Osteoblast (primary cell): ENCODE results near the gene EPAS1. TPM values are rescaled to one million over a fixed set of nuclear protein-coding genes. Genes with fewer than 3 reads are reported as not detected.
A peak's percentile ranks its signal among the peaks of the same experiment; 100 is the strongest.

Experiments used
- DNase-seq: peaks from one replicate; pipeline ENCODE4 v3.0.0; 2011; ENCODE audit warnings: low spot score, mixed read lengths; ENCODE audit not compliant: insufficient read length; ENCODE audit errors: missing footprints
- H2AFZ ChIP-seq: 2 replicates; pipeline ENCODE4 v1.6.0; 2011; ENCODE audit warnings: mild to moderate bottlenecking, low read length
- H3K27ac ChIP-seq: 2 replicates; pipeline ENCODE4 v1.5.1; 2011; ENCODE audit warnings: mild to moderate bottlenecking, low read depth, low read length, moderate library complexity
- H3K27me3 ChIP-seq: 2 replicates; pipeline ENCODE4 v1.6.0; 2012; ENCODE audit warnings: mild to moderate bottlenecking, control low read depth, inconsistent platforms, low read length, moderate library complexity; ENCODE audit not compliant: insufficient read depth
- H3K36me3 ChIP-seq: 2 replicates; pipeline ENCODE4 v1.5.1; 2011; ENCODE audit warnings: mild to moderate bottlenecking, low read length, control low read depth, moderate library complexity; ENCODE audit not compliant: insufficient read depth
- H3K4me1 ChIP-seq: 2 replicates; pipeline ENCODE4 v1.5.1; 2011; ENCODE audit warnings: mild to moderate bottlenecking, low read length, control low read depth, moderate library complexity; ENCODE audit not compliant: insufficient read depth
- H3K4me2 ChIP-seq: 2 replicates; pipeline ENCODE4 v1.6.0; 2011; ENCODE audit warnings: mild to moderate bottlenecking, low read length; ENCODE audit not compliant: insufficient read depth
- H3K4me3 ChIP-seq: fragments of 200-600 bp; sonication (generic); 3 replicates; pipeline ENCODE4 v1.5.1; 2012; ENCODE audit warnings: mild to moderate bottlenecking, low read length, inconsistent platforms; ENCODE audit not compliant: insufficient read depth
- H3K79me2 ChIP-seq: 2 replicates; pipeline ENCODE4 v1.6.0; 2012; ENCODE audit warnings: mild to moderate bottlenecking, low read length, control low read depth, inconsistent platforms; ENCODE audit not compliant: insufficient read depth
- H3K9me3 ChIP-seq: 2 replicates; pipeline ENCODE4 v1.5.1; 2011; ENCODE audit warnings: low read depth, low read length, control low read depth
- H4K20me1 ChIP-seq: 2 replicates; pipeline ENCODE4 v1.6.0; 2012; ENCODE audit warnings: mild to moderate bottlenecking, low read length, control low read depth; ENCODE audit not compliant: insufficient read depth
- total RNA-seq: library from RNA; depleted of rRNA; stranded (reverse); fragments of >200 nt; gene quantifications from 2 replicates; pipeline ENCODE4 v1.2.3, GENCODE V29; 2012
- TF ChIP-seq, protein P1 (sequence below): IDR thresholded peaks from 2 replicates; pipeline ENCODE4 v1.5.1; 2011; ENCODE audit warnings: mild to moderate bottlenecking, low read depth, low read length, moderate library complexity; ENCODE audit errors: extremely low read depth

The EPAS1 gene
- total RNA-seq, 1 donor, result 260 TPM

DNA sequence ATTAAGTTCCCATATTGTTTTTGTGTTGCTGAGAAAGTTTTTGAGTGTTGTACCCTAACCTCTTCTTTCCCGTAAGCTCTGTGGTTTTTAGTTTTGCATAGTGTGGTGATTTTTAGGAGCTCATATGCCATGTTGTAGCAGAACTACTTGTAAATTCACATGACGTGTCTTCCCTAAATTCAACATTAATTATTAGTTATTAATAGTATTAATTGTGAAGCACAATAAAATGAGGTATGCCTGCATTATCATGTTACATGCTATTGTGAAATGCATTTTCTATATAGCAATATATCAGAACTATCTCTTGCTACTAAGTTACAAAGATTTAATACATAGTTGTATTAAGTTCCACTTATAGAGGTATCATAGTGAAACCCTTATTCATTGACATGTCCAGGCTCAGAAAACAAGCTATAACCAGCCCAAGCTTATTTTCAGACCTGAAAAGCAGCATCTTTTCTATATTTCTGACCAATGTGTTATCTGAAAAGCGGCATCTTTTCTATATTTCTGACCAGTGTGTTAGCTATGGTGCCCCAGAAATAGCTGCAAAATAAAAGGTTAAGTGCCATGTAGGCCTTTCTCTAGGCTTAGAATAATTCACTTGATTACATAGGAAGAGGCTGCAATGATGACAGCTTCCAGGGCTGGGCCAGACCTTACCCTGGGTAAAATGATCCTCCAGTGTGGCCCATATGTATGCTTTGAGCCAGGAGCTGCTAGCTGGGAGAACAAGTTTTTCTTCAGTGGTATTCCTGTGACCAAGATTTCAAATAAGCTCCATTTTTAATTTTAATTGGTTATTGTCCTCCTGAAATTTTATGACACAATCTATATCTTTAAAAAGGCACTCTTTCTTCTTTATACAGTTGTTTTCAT is 21.6 kb downstream of the EPAS1 start:
- Histone ChIP-seq H3K4me1 (peaks cover 50% of the 10 kb centered on the region), H3K36me3 (no peaks in the 10 kb centered on the region), H3K4me3 (no peak overlapping the region), H3K9me3 (no peaks in the 10 kb centered on the region), H3K27ac (peak overlapping the region; percentile 73), H4K20me1 (no peaks in the 10 kb centered on the region), H2AFZ (no peak overlapping the region), H3K4me2 (peak overlapping the region; percentile 79), H3K79me2 (peaks cover 83% of the 10 kb centered on the region), H3K27me3 (no peaks in the 10 kb centered on the region)
- no peak for DNase-seq
- TF ChIP-seq, protein P1, sequence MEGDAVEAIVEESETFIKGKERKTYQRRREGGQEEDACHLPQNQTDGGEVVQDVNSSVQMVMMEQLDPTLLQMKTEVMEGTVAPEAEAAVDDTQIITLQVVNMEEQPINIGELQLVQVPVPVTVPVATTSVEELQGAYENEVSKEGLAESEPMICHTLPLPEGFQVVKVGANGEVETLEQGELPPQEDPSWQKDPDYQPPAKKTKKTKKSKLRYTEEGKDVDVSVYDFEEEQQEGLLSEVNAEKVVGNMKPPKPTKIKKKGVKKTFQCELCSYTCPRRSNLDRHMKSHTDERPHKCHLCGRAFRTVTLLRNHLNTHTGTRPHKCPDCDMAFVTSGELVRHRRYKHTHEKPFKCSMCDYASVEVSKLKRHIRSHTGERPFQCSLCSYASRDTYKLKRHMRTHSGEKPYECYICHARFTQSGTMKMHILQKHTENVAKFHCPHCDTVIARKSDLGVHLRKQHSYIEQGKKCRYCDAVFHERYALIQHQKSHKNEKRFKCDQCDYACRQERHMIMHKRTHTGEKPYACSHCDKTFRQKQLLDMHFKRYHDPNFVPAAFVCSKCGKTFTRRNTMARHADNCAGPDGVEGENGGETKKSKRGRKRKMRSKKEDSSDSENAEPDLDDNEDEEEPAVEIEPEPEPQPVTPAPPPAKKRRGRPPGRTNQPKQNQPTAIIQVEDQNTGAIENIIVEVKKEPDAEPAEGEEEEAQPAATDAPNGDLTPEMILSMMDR, result no peak

DNA sequence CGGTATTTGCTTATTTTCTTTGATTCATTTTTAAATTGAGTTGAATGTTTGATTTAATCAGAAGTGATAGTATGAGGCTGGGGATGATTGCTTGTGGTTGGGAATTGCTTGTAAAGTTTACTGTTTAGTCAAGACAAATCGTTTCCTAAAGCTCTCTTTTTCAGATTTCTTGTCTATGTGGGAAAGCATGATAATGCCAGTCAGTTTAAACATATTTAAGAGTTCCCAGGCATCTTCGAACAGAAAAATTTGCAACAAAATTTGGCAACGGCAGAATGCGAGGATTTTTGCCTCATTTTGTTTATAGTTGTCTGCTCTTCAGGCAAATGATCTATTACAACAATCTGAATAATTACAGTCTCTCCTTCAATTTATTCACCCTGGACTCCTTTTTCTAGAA is 22.5 kb downstream of the EPAS1 start:
- peak overlapping the region; percentile 79 for H3K4me2 ChIP-seq
- no peak overlapping the region for H2AFZ ChIP-seq
- no peaks in the 10 kb centered on the region for H3K36me3 ChIP-seq
- peak overlapping the region; percentile 73 for H3K27ac ChIP-seq
- DNase-seq, result no peak
- H4K20me1 ChIP-seq, result no peaks in the 10 kb centered on the region
- TF ChIP-seq, protein P1, result no peak
- H3K4me1 ChIP-seq, result peaks cover 43% of the 10 kb centered on the region
- H3K27me3 ChIP-seq, result no peaks in the 10 kb centered on the region
- H3K4me3 ChIP-seq, result peak overlapping the region; percentile 53
- H3K9me3 ChIP-seq, result no peaks in the 10 kb centered on the region
- H3K79me2 ChIP-seq, result peaks cover 82% of the 10 kb centered on the region

GRCh38 chr2:46320141-46320567 is 22.9 kb downstream of the EPAS1 start:
- Histone ChIP-seq H2AFZ (no peak overlapping the region), H3K4me3 (peak overlapping the region; percentile 53)

DNA sequence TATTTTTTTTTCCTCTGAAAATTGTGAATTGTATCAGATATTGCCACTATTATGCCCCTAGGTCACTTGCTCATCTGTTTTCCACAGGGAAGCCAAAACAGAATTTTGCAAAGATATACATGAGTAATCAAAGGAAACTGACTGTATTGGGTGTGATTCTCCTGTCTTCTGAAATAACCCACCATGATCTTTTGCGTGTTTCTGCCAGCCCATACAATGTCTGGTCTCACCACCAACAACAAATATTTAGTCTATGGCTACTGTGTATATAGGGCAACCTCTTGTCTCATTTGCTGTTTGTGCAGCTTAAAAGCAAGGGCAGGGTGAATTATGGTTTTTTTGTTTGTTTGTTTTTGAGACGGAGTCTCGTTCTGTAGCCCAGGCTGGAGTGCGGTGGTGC is 26.5 kb downstream of the EPAS1 start:
- TF ChIP-seq, protein P1, result no peak
- no peak overlapping the region for H3K4me3 ChIP-seq
- no peak overlapping the region for H3K4me2 ChIP-seq
- no peaks in the 10 kb centered on the region for H3K36me3 ChIP-seq
- peaks cover 46% of the 10 kb centered on the region for H3K4me1 ChIP-seq
- H4K20me1 ChIP-seq, result peaks cover 3% of the 10 kb centered on the region
- peaks cover 99% of the 10 kb centered on the region for H3K79me2 ChIP-seq
- H2AFZ ChIP-seq, result no peak overlapping the region
- H3K9me3 ChIP-seq, result no peaks in the 10 kb centered on the region
- H3K27me3 ChIP-seq, result no peaks in the 10 kb centered on the region
- no peak overlapping the region for H3K27ac ChIP-seq
- no peak for DNase-seq

More at GRCh38 chr2:46320141-46320567, 22.9 kb downstream of the EPAS1 start:
- TF ChIP-seq, protein P1, result no peak
- no peaks in the 10 kb centered on the region for H3K27me3 ChIP-seq
- H4K20me1 ChIP-seq, result no peaks in the 10 kb centered on the region
- no peaks in the 10 kb centered on the region for H3K9me3 ChIP-seq
- DNase-seq, result no peak
- peak overlapping the region; percentile 79 for H3K4me2 ChIP-seq
- H3K79me2 ChIP-seq, result peaks cover 84% of the 10 kb centered on the region
- peaks cover 43% of the 10 kb centered on the region for H3K4me1 ChIP-seq
- no peaks in the 10 kb centered on the region for H3K36me3 ChIP-seq
- H3K27ac ChIP-seq, result peak overlapping the region; percentile 73
